Caco-2 (cell line): ENCODE data around the gene SH3BP1. TPM values are rescaled to one million over a fixed set of nuclear protein-coding genes. Genes with fewer than 3 reads are reported as not detected.

Experiments used
- BruUV-seq: library from RNA; stranded (reverse); fragments of 400-500 nt; replicated peaks from 2 replicates; lab custom pipeline; 2021; lab: Mats Ljungman, UMichigan
- CTCF ChIA-PET: fragments of 300-600 bp; sonication (Branson Sonifier 250); formaldehyde crosslinking; loops from one replicate; lab custom pipeline; 2022; ENCODE audit warnings: antibody characterized with exemption; lab: Charles Lee
- POLR2A ChIA-PET: fragments of 300-600 bp; sonication (Branson Sonifier 250); formaldehyde crosslinking; loops from one replicate; lab custom pipeline; 2022; ENCODE audit warnings: antibody characterized with exemption; lab: Charles Lee
- DNase-seq, 2 experiments: peaks; one replicate each; pipeline versions ENCODE4 v3.0.0 to v3.0.0-alpha.2; 2020 to 2022
- H3K27me3 ChIP-seq: replicated peaks from 2 replicates; pipeline ENCODE4 v1.6.0; 2011; ENCODE audit warnings: low read length; ENCODE audit not compliant: control insufficient read depth, insufficient read depth
- H3K36me3 ChIP-seq: 2 replicates; pipeline ENCODE4 v1.5.1; 2011; ENCODE audit warnings: low read length; ENCODE audit not compliant: control insufficient read depth, insufficient read depth
- H3K4me1 ChIP-seq: fragments of 250-450 bp; sonication (Bioruptor Pico); 2 replicates; pipeline ENCODE4 v1.5.1; 2020; ENCODE audit warnings: mild to moderate bottlenecking
- H3K4me3 ChIP-seq: 2 replicates; pipeline ENCODE4 v1.5.1; 2011; ENCODE audit warnings: low read depth, mild to moderate bottlenecking, control low read depth, low read length
- H3K9me3 ChIP-seq: fragments of 250-450 bp; sonication (Bioruptor Pico); 2 replicates; pipeline ENCODE4 v1.5.1; 2020; ENCODE audit warnings: mild to moderate bottlenecking, moderate library complexity
- H3K27ac Mint-ChIP-seq: one replicate; pipeline ENCODE4 v1.8.0; 2022; ENCODE audit warnings: mixed read lengths; ENCODE audit not compliant: unreplicated experiment
- H3K27me3 Mint-ChIP-seq: one replicate; pipeline ENCODE4 v1.8.0; 2022; ENCODE audit warnings: mixed read lengths; ENCODE audit not compliant: insufficient read depth, unreplicated experiment
- H3K36me3 Mint-ChIP-seq: one replicate; pipeline ENCODE4 v1.8.0; 2022; ENCODE audit warnings: mild to moderate bottlenecking, mixed read lengths; ENCODE audit not compliant: insufficient read depth, unreplicated experiment
- H3K4me1 Mint-ChIP-seq: one replicate; pipeline ENCODE4 v1.8.0; 2022; ENCODE audit warnings: low read depth, mixed read lengths; ENCODE audit not compliant: unreplicated experiment
- H3K4me3 Mint-ChIP-seq: one replicate; pipeline ENCODE4 v1.8.0; 2022; ENCODE audit warnings: mild to moderate bottlenecking, moderate library complexity, mixed read lengths; ENCODE audit not compliant: unreplicated experiment
- H3K9me3 Mint-ChIP-seq: one replicate; pipeline ENCODE4 v1.8.0; 2022; ENCODE audit warnings: mixed read lengths; ENCODE audit not compliant: unreplicated experiment
- intact Hi-C: fragments of 100-400 bp; cut with micrococcal nuclease; formaldehyde crosslinking; loops from one replicate; pipeline ENCODE4 v1.10.0; 2022; ENCODE audit not compliant: unreplicated experiment
- total RNA-seq: library from RNA; stranded (reverse); gene quantifications from 2 replicates; pipeline ENCODE4 v1.2.3, GENCODE V29; 2022
- TF ChIP-seq, protein P1 (sequence below), 2 experiments: fragments of 200-600 bp in 1 of 2; IDR thresholded peaks; 1 replicate in 1 of 2; 2 replicates in 1 of 2; pipeline versions ENCODE4 v1.5.1 to v1.8.0; 2011 to 2022; ENCODE audit warnings: antibody characterized with exemption in 1 of 2, control low read depth in 1 of 2, inconsistent platforms in 1 of 2, low read depth in 1 of 2, low read length in 1 of 2, mild to moderate bottlenecking in 1 of 2, moderate library complexity in 1 of 2; ENCODE audit not compliant: insufficient read depth in 1 of 2, severe bottlenecking in 1 of 2, unreplicated experiment in 1 of 2

Gene SH3BP1
- total RNA-seq, 1 experiment from 2014 or later = 19.8 TPM

DNA sequence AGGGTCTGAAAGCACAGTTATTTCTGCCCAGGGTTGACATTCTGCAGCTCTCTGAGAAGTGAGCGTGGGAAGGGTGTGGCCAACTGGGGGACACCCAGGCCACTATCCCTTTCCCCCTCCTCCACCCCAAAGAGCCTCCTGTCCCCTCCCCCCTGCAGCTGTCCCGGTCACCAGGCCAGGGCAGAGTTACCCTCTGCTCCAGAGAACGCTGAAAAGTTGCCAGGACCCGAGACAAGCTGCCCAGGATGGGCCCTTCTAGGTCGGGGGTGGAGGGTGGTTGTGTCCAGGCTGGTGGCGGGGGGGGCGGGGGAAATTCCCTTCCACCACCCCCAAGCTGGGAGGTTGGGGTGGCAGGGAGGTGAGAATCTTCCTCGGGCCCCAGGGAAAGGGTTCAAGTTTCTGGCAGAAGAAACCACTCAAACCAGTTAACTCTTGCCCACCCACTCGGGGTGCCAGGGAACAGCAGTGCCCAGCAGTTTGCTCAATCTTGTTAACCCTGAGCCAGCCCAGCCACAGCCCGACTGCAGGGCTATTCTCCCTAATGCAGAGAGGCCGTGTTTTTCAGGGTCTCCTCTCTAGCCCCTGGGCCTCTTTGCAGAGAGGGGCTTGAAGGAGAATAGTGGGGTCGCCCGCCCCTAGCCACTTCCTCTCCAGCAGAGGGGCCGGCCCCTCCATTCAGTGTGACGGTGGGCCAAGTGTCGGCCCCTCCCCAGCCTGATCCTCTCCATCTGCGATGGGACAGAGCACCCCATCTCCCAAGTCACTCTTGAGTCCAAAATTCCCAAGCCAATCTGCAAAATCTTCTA is 36.7 kb downstream of the SH3BP1 start:
- no peaks in the 10 kb centered on the region for H3K9me3 Mint-ChIP-seq
- no TSS peak for BruUV-seq
- Histone ChIP-seq H3K4me1 (peaks cover 9% of the 10 kb centered on the region; the same call in 1 of the 2 replicates), H3K36me3 (no peaks in the 10 kb centered on the region), H3K9me3 (no peaks in the 10 kb centered on the region), H3K4me3 (peak overlapping the region; percentile 53), H3K27me3 (no peaks in the 10 kb centered on the region)
- peak overlapping the region; percentile 65 for H3K27ac Mint-ChIP-seq
- CTCF ChIA-PET = interaction anchor here (0.6 kb wide), 1 partner anchor 23 kb away, joined by 3 read pairs; no protein-coding TSS in a partner anchor
- intact Hi-C loops = loop anchor here (2.0 kb wide), 1 partner anchor 17 kb away; the partner anchor contains the start of gene PDXP
- TF ChIP-seq, protein P1, sequence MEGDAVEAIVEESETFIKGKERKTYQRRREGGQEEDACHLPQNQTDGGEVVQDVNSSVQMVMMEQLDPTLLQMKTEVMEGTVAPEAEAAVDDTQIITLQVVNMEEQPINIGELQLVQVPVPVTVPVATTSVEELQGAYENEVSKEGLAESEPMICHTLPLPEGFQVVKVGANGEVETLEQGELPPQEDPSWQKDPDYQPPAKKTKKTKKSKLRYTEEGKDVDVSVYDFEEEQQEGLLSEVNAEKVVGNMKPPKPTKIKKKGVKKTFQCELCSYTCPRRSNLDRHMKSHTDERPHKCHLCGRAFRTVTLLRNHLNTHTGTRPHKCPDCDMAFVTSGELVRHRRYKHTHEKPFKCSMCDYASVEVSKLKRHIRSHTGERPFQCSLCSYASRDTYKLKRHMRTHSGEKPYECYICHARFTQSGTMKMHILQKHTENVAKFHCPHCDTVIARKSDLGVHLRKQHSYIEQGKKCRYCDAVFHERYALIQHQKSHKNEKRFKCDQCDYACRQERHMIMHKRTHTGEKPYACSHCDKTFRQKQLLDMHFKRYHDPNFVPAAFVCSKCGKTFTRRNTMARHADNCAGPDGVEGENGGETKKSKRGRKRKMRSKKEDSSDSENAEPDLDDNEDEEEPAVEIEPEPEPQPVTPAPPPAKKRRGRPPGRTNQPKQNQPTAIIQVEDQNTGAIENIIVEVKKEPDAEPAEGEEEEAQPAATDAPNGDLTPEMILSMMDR (IDR thresholded peaks at IDR 0.05; ENCODE audit: insufficient read depth in 1 of 2, low read depth in 1 of 2, low read length in 1 of 2, severe bottlenecking in 1 of 2, unreplicated experiment in 1 of 2) = no peak
- H3K4me3 Mint-ChIP-seq = peak overlapping the region; percentile 79
- H3K27me3 Mint-ChIP-seq = no peaks in the 10 kb centered on the region
- no peak for DNase-seq
- peaks cover 6% of the 10 kb centered on the region for H3K36me3 Mint-ChIP-seq
- peaks cover 7% of the 10 kb centered on the region for H3K4me1 Mint-ChIP-seq
- POLR2A ChIA-PET = interaction anchor here (0.5 kb wide), 2 partner anchors 150 to 1644 kb away, joined by 5 to 9 read pairs; no protein-coding TSS in a partner anchor

DNA sequence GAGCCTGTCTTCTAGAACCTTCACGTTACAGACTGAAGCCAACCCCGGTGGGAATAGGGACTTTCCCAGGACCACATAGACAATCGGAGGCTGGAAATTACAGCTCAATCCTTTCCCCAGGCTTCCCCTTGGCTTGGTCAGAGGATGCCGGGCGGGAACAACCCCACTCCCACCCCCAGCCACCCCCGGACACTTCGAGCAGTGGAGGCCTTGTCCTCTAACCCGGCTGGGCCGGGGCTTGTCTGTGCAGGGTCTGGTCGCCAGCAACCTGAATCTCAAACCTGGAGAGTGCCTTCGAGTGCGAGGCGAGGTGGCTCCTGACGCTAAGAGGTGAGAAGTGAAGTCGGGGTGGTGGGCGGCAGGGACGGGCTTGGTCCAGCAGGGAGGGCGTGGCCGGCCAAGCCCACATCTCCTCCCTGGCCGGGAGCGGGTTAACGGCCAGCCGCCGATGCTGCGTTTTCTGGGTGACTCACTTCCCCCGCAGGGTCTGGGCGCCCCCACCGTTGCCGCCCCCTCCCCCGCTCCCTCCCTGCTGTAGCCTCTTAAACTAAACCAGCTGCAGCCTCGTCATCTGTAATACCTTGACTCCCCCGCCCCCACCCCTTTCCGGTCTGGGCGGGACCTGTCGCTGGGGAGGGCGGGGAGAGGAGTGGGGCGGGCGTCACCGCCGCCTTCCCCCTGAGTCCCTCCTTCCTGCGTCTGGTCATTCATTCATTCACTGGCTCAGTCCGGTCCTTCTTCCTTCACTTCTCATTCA is 37.4 kb downstream of the SH3BP1 start:
- Histone ChIP-seq H3K36me3 (no peaks in the 10 kb centered on the region), H3K9me3 (no peaks in the 10 kb centered on the region), H3K4me1 (peaks cover 9% of the 10 kb centered on the region; the same call in 1 of the 2 replicates), H3K4me3 (peak overlapping the region; percentile 53), H3K27me3 (no peaks in the 10 kb centered on the region)
- TSS peak; percentile 74 for BruUV-seq
- peak overlapping the region; percentile 79 for H3K4me3 Mint-ChIP-seq
- no peaks in the 10 kb centered on the region for H3K9me3 Mint-ChIP-seq
- peak; percentile 84 to 88 for DNase-seq
- TF ChIP-seq, protein P1 (IDR thresholded peaks at IDR 0.05; ENCODE audit: insufficient read depth in 1 of 2, low read depth in 1 of 2, low read length in 1 of 2, severe bottlenecking in 1 of 2, unreplicated experiment in 1 of 2) = no peak
- CTCF ChIA-PET = interaction anchor here (0.7 to 0.9 kb wide), 3 partner anchors 9 to 118 kb away, joined by 3 to 4 read pairs (median 3); partner anchors contain the start of gene NOL12
- H3K27me3 Mint-ChIP-seq = no peaks in the 10 kb centered on the region
- peak overlapping the region; percentile 65 for H3K27ac Mint-ChIP-seq
- POLR2A ChIA-PET = interaction anchor here (0.6 kb wide), 1 partner anchor 70 kb away, joined by 4 read pairs; no protein-coding TSS in a partner anchor
- H3K36me3 Mint-ChIP-seq = peaks cover 6% of the 10 kb centered on the region
- H3K4me1 Mint-ChIP-seq = peaks cover 7% of the 10 kb centered on the region
- intact Hi-C loops = loop anchor here (2.0 kb wide), 1 partner anchor 18 kb away; the partner anchor contains the start of gene PDXP
